ENCODE data around the gene MGAT5B.

MGAT5B gene

GRCh38 chr17:76884995-76885893, 17.0 kb downstream of the MGAT5B start:
- Histone ChIP-seq H3K4me3 (no peak overlapping the region), H3K27ac (no peak overlapping the region)
- TF ChIP-seq CTCF (IDR thresholded peaks at IDR 0.05), result no peak
- no peak for DNase-seq (ENCODE audit: low spot score)

DNA sequence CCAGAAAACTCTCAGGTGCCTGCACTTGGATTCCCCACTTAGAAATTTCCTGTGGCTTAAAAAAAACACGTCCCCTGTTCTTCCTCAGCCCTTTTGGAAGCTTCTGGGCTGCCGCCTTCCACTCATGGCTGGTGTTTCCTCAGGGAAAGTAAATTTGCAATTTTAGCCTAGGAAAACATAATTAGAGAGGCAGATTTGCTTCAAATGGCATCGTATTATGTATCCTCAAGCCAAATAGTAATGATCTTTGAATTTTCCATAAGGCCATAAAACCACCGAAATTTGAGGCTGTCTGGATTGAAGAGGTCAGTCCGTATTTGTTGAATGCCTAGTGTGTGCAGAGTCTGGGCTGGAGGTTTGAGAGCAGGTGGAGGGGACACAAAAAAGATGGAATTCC, 17.7 kb downstream of the MGAT5B start:
- no peak for TF ChIP-seq CTCF (IDR thresholded peaks at IDR 0.05)
- H3K4me3 ChIP-seq, result no peak overlapping the region
- H3K27ac ChIP-seq, result no peak overlapping the region
- DNase-seq (ENCODE audit: low spot score), result no peak

DNA sequence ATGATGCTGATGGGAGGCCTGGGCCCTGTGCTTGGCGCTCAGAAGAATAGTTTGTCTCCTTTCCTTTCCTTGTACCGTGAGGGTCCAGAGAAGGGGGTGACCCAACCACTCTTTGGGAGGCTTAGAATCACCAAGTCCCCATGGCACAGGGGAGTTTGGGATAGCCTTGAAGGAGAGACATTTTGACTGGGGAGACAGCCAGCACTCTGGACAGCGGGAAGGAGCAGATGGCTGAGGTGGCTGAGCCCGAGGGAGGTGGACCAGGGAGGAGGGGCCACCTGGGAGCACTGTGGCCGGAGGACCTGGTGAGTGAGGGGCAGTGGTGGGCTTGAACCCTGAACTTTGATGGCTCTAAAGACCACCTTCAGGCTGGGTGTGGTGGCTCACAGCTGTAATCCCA, 18.2 kb downstream of the MGAT5B start:
- no peak for TF ChIP-seq CTCF (IDR thresholded peaks at IDR 0.05)
- no peak overlapping the region for H3K4me3 ChIP-seq
- no peak for DNase-seq (ENCODE audit: low spot score)

GRCh38 chr17:76887802-76888201, 19.6 kb downstream of the MGAT5B start:
- H3K27ac ChIP-seq, result no peak overlapping the region
- no peak overlapping the region for H3K4me3 ChIP-seq
- no peak for TF ChIP-seq CTCF (IDR thresholded peaks at IDR 0.05)
- DNase-seq (ENCODE audit: low spot score), result no peak

More for the DNA sequence above, 18.2 kb downstream of the MGAT5B start:
- H3K27ac ChIP-seq, result no peak overlapping the region

DNA sequence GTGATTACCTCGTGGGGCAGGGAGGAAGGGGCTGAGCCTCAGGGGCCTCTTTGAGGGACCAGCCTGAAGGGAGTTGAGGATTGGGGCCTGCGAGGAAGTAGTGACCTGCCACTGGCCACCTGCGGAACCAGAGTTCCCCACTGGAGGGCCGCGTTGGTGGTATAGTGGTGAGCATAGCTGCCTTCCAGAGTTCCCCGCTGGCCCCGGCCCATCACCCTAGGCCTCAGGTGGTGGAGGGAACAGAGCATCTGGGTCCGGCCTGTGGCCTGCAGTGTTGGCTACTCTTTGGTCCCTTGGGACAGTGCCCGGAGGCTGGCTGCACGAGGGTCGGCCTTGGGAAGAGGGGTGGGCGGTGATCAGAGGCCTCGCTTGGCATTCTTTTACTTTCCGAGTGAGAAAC, 20.5 kb downstream of the MGAT5B start:
- no peak for TF ChIP-seq CTCF (IDR thresholded peaks at IDR 0.05)
- no peak for DNase-seq (ENCODE audit: low spot score)
- Histone ChIP-seq H3K27ac (no peak overlapping the region), H3K4me3 (no peak overlapping the region)

DNA sequence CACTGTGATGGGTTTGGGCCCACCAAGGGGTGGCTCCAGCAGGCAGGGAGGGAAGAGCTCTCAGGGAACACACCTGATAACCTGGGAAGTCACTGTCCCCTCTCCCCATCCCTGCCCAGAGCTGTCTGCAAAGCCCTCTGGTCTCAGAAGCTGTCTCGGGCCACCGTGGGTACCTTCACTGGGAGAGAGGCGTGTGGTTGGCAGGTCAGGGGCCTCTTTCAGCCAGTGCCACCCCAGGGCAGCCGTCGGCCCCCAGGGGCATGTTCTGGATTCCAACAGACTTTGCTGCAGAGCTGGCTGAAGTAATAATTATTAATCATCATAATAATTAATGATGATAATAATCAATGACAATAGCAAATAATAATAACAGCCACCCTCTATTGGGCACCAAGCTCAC, 21.1 kb downstream of the MGAT5B start:
- no peak overlapping the region for H3K27ac ChIP-seq
- no peak overlapping the region for H3K4me3 ChIP-seq
- DNase-seq (ENCODE audit: low spot score), result no peak
- TF ChIP-seq CTCF (IDR thresholded peaks at IDR 0.05), result no peak

DNA sequence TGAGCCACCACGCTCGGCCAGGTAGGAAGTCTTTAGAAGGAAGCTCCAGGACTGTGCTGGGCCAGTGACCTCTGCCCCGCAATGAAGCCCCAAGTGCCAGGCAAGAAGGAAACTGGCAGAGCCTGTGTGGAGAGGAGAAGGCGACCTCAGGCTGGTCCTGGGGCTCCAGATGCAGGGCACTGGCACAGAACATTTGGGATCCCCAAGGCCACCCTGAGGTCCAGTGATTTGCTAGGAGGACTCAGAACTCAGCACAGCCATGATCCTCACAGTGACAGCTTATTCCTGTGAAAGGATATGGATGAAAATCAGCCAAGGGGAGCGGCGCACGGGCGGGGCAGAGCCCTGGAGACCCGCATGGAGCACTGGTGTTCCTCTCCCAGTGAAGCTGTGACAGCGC, 24.1 kb downstream of the MGAT5B start:
- no peak overlapping the region for H3K27ac ChIP-seq
- H3K4me3 ChIP-seq, result no peak overlapping the region
- DNase-seq (ENCODE audit: low spot score), result no peak
- no peak for TF ChIP-seq CTCF (IDR thresholded peaks at IDR 0.05)
